ENCODE results near the gene PLA2G4B. TPM values are rescaled to one million over a fixed set of nuclear protein-coding genes. Genes with fewer than 3 reads are reported as not detected.

The PLA2G4B gene
- total RNA-seq, 1 experiment from 2014 or later, result 7.8 TPM

DNA sequence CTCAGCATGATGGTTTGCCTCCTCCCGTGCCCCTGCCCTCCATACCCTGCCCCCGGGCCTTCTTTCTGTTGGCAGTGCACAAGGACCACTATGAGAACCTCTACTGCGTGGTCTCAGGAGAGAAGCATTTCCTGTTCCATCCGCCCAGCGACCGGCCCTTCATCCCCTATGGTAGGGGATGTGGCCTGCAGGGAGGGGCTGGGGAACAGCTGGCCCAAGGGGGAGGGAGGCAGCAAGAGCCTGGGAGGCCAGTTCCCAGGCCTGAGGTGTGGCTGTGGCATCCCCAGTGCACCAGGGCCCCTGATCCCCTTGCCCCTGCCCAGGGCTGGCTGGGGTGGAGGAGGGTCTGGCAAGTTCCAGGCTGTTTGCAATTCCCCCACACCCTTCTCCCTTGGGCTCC is 2.6 kb upstream of the PLA2G4B start:
- Histone ChIP-seq H3F3A (ENCODE audit: insufficient read depth, low read depth) (peaks cover 16% of the 10 kb centered on the region; the same call in 1 of the 2 replicates), H3K9me3 (ENCODE audit: insufficient read depth, low read depth) (no peaks in the 10 kb centered on the region), H3K79me2 (ENCODE audit: low read depth) (no peaks in the 10 kb centered on the region), H3K9me2 (ENCODE audit: insufficient read depth) (no peaks in the 10 kb centered on the region), H2AFZ (no peak overlapping the region), H3K27ac (no peak overlapping the region), H3K27me3 (ENCODE audit: insufficient read depth, low read depth) (no peaks in the 10 kb centered on the region), H4K20me1 (ENCODE audit: insufficient read depth) (no peaks in the 10 kb centered on the region; the same call in 1 of the 2 replicates), H3K36me3 (ENCODE audit: low read depth) (no peaks in the 10 kb centered on the region), H3K4me1 (replicated peaks; ENCODE audit: insufficient read depth) (peaks cover 36% of the 10 kb centered on the region), H3K4me2 (no peak overlapping the region), H3K4me3 (no peak overlapping the region)
- ChIA-PET POLR2A (ENCODE audit: unreplicated experiment) (no interaction called here), CTCF (no interaction called here)
- DNase-seq, result no peak
- intact Hi-C loops (cut with micrococcal nuclease; ENCODE audit: unreplicated experiment), result no loop called here
- TF ChIP-seq EZH2 (IDR thresholded peaks at IDR 0.05; ENCODE audit: low read depth), result no peak
- TF ChIP-seq, protein P1, sequence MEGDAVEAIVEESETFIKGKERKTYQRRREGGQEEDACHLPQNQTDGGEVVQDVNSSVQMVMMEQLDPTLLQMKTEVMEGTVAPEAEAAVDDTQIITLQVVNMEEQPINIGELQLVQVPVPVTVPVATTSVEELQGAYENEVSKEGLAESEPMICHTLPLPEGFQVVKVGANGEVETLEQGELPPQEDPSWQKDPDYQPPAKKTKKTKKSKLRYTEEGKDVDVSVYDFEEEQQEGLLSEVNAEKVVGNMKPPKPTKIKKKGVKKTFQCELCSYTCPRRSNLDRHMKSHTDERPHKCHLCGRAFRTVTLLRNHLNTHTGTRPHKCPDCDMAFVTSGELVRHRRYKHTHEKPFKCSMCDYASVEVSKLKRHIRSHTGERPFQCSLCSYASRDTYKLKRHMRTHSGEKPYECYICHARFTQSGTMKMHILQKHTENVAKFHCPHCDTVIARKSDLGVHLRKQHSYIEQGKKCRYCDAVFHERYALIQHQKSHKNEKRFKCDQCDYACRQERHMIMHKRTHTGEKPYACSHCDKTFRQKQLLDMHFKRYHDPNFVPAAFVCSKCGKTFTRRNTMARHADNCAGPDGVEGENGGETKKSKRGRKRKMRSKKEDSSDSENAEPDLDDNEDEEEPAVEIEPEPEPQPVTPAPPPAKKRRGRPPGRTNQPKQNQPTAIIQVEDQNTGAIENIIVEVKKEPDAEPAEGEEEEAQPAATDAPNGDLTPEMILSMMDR (conservative IDR thresholded peaks at IDR 0.05), result no peak
- BruUV-seq (replicated peaks), result no TSS peak

DNA sequence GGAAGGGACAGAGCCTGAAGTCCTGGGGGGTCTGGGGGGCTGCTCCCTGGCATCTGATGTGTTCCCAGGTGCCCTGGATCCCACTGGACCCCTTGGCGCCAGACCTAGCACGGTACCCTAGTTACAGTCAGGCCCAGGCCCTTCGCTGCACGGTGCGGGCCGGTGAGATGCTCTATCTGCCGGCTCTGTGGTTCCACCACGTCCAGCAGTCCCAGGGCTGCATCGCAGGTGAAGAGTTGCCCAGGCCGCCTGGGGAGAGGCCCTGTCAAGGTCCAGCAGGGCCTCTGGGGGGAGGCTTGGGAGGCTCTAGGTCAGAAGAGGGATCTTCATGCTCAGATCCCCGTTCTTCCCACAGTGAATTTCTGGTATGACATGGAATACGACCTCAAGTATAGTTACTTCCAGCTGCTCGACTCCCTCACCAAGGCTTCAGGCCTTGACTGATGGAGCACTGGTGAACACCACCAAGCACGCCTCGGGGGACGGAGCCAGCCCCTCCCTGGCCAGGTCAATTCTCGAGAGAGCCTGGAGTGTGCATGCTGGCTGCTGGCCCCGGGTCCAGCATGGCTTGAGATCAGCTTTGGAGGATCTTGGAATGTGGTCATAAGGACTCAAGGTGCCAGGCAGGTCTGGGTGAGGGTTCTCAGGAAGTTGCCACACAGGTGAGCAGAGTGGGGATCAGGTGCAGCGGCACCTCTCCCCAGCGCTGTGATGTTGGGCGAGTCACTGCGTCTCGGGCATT is 1.8 kb upstream of the PLA2G4B start:
- ChIA-PET CTCF (no interaction called here), POLR2A (ENCODE audit: unreplicated experiment) (no interaction called here)
- Histone ChIP-seq H4K20me1 (ENCODE audit: insufficient read depth) (no peaks in the 10 kb centered on the region; the same call in 1 of the 2 replicates), H3K4me1 (replicated peaks; ENCODE audit: insufficient read depth) (peaks cover 36% of the 10 kb centered on the region), H3K4me2 (no peak overlapping the region), H3K9me2 (ENCODE audit: insufficient read depth) (no peaks in the 10 kb centered on the region), H3K27me3 (ENCODE audit: insufficient read depth, low read depth) (no peaks in the 10 kb centered on the region), H3K27ac (no peak overlapping the region), H3F3A (ENCODE audit: insufficient read depth, low read depth) (peaks cover 16% of the 10 kb centered on the region; the same call in 1 of the 2 replicates), H3K4me3 (no peak overlapping the region), H3K9me3 (ENCODE audit: insufficient read depth, low read depth) (no peaks in the 10 kb centered on the region), H3K36me3 (ENCODE audit: low read depth) (no peaks in the 10 kb centered on the region), H3K79me2 (ENCODE audit: low read depth) (no peaks in the 10 kb centered on the region), H2AFZ (no peak overlapping the region)
- TF ChIP-seq, protein P1 (conservative IDR thresholded peaks at IDR 0.05), result no peak
- no peak for TF ChIP-seq EZH2 (IDR thresholded peaks at IDR 0.05; ENCODE audit: low read depth)
- DNase-seq, result no peak
- no TSS peak for BruUV-seq (replicated peaks)
- intact Hi-C loops (cut with micrococcal nuclease; ENCODE audit: unreplicated experiment), result no loop called here

DNA sequence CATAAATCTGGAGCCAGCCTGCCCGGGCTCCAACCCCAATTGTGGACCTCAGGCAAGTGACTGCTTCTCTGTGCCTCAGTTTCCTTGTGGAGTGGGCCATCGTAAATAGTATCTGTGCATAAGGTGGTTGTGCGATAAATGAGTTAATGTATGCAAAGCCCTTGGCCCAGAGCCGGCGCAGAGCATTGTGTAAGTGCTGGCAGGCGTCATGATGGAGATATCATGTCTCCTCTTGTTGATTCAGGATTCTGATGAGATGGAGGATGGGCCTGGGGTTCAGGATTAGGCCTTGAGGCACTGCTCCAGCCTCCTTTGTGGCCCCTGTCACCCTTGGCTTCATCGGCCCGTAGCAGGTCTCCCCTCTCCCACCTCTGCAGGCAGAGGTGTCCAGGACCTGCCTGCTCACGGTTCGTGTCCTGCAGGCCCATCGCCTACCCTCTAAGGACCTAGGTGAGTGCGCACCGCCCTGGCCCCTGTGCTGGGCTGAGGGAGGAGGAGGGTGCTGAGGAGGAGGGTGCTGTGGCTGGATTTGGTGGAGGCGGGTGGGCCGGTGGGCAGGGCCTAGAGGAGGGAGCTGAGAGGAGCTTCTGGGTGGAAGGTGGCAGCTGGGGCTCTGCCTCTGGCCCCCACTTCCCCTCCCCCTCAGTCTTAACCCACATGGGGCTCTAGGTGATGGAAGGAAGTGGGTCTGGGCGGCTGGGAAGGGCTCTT is 1.3 kb downstream of the PLA2G4B start:
- POLR2A ChIA-PET (ENCODE audit: unreplicated experiment), result no interaction called here
- no peak for DNase-seq
- H3F3A ChIP-seq (ENCODE audit: insufficient read depth, low read depth), result peaks cover 4% of the 10 kb centered on the region; the same call in 1 of the 2 replicates
- H2AFZ ChIP-seq, result no peak overlapping the region
- BruUV-seq (replicated peaks), result no TSS peak
- H3K9me2 ChIP-seq (ENCODE audit: insufficient read depth), result no peaks in the 10 kb centered on the region
- no peak for TF ChIP-seq EZH2 (IDR thresholded peaks at IDR 0.05; ENCODE audit: low read depth)
- TF ChIP-seq, protein P1 (conservative IDR thresholded peaks at IDR 0.05), result no peak
- no peaks in the 10 kb centered on the region; the same call in 1 of the 2 replicates for H4K20me1 ChIP-seq (ENCODE audit: insufficient read depth)
- peaks cover 16% of the 10 kb centered on the region for H3K4me1 ChIP-seq (replicated peaks; ENCODE audit: insufficient read depth)
- no peaks in the 10 kb centered on the region for H3K9me3 ChIP-seq (ENCODE audit: insufficient read depth, low read depth)
- H3K27ac ChIP-seq, result no peak overlapping the region
- CTCF ChIA-PET, result no interaction called here
- H3K4me2 ChIP-seq, result no peak overlapping the region
- no peaks in the 10 kb centered on the region for H3K36me3 ChIP-seq (ENCODE audit: low read depth)
- H3K4me3 ChIP-seq, result no peak overlapping the region
- H3K27me3 ChIP-seq (ENCODE audit: insufficient read depth, low read depth), result no peaks in the 10 kb centered on the region
- H3K79me2 ChIP-seq (ENCODE audit: low read depth), result no peaks in the 10 kb centered on the region
- intact Hi-C loops (cut with micrococcal nuclease; ENCODE audit: unreplicated experiment), result loop anchor here (2.0 kb wide), 1 partner anchor 133 kb away; the partner anchor contains the start of gene EHD4

Data from PC-9 (cell line).